C4-2B (cell line): ENCODE data around the gene SLC22A12.

ENCODE experiments used
- ZFX ChIP-seq: fragments of 450-650 bp; IDR thresholded peaks from 2 replicates; pipeline ENCODE4 v1.6.1; 2017
- TF ChIP-seq, protein P1 (sequence below): fragments of 450-650 bp; conservative IDR thresholded peaks from 2 replicates; pipeline ENCODE4 v1.5.1; 2017; ENCODE audit warnings: mild to moderate bottlenecking

DNA sequence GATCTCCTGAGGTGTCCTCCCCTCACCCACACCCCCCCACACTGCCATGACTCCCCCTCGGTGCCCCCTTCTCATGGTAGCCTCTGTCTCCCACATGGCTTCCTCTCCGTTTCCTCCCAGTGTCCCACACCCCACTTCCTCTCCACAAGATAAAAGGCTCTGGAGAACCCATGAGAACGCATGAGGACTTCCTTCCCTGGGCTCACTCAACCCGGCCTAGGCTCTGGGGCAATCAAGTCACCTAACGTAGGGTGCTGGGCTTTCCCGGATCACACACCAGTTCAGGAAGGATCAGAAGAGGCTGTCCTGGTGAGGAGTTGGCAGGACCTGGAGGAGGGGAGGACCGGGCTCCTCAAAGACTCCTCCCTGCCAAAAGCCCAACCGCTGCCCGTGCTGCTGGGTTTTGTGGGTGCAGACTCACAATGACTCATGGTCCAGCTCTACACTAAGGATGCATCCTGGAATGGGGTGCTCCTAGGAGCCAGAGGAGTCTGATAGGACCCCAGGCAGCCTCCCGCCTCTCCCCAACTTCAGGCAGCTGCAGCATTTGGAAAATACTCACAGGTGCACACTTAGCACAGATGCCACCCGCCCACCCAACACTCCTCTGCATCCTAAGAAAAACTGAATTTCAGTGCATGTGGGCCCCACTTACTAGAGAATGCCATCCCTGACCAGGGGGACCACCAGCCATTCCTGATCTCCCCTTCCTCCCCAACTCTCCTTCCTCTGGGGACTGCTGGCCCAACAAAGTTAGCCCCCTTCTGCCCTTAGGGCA is 21.0 kb downstream of the SLC22A12 start:
- TF ChIP-seq, protein P1, sequence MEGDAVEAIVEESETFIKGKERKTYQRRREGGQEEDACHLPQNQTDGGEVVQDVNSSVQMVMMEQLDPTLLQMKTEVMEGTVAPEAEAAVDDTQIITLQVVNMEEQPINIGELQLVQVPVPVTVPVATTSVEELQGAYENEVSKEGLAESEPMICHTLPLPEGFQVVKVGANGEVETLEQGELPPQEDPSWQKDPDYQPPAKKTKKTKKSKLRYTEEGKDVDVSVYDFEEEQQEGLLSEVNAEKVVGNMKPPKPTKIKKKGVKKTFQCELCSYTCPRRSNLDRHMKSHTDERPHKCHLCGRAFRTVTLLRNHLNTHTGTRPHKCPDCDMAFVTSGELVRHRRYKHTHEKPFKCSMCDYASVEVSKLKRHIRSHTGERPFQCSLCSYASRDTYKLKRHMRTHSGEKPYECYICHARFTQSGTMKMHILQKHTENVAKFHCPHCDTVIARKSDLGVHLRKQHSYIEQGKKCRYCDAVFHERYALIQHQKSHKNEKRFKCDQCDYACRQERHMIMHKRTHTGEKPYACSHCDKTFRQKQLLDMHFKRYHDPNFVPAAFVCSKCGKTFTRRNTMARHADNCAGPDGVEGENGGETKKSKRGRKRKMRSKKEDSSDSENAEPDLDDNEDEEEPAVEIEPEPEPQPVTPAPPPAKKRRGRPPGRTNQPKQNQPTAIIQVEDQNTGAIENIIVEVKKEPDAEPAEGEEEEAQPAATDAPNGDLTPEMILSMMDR = no peak
- TF ChIP-seq ZFX = no peak
